HCT116 (cell line): ENCODE data around the gene RILPL2.

Experiments used
- CTCF ChIP-seq, 3 experiments: fragments of 200-600 bp in 1 of 3; sonication (generic) in 1 of 3; IDR thresholded peaks in 2 of 3; conservative IDR thresholded peaks in 1 of 3; 2 replicates each; pipeline ENCODE4 v1.5.1; 2012 to 2017; ENCODE audit warnings: low read depth in 2 of 3, low read length in 2 of 3, antibody characterized with exemption in 1 of 3, borderline replicate concordance in 1 of 3, control low read depth in 1 of 3, mild to moderate bottlenecking in 1 of 3, mixed read lengths in 1 of 3, mixed run types in 1 of 3, moderate library complexity in 1 of 3; ENCODE audit not compliant: insufficient read depth in 1 of 3
- MAX ChIP-seq: IDR thresholded peaks from 2 replicates; pipeline ENCODE4 v1.6.1; 2012
- POLR2A ChIP-seq: IDR thresholded peaks from 2 replicates; pipeline ENCODE4 v1.7.0; 2011; ENCODE audit warnings: borderline replicate concordance; ENCODE audit not compliant: insufficient read depth, insufficient read length; ENCODE audit errors: extremely low read depth
- POLR2AphosphoS5 ChIP-seq: IDR thresholded peaks from 2 replicates; pipeline ENCODE4 v1.6.1; 2011; ENCODE audit warnings: mild to moderate bottlenecking, low read depth, low read length, moderate library complexity
- SP1 ChIP-seq: IDR thresholded peaks from 2 replicates; pipeline ENCODE4 v1.6.1; 2012; ENCODE audit warnings: low read depth
- TCF7L2 ChIP-seq: IDR thresholded peaks from 2 replicates; pipeline ENCODE4 v1.7.0; 2011; ENCODE audit warnings: borderline replicate concordance, inconsistent platforms; ENCODE audit not compliant: insufficient read depth, insufficient read length; ENCODE audit errors: extremely low read depth
- ZBTB33 ChIP-seq: IDR thresholded peaks from 2 replicates; pipeline ENCODE4 v1.6.1; 2011; ENCODE audit warnings: mild to moderate bottlenecking, low read length, moderate library complexity; ENCODE audit not compliant: insufficient replicate concordance; ENCODE audit errors: extremely low read depth
- TF ChIP-seq, protein P1 (sequence below): IDR thresholded peaks from 2 replicates; pipeline ENCODE4 v1.6.1; 2012; ENCODE audit warnings: low read depth

GRCh38 chr12:123396954-123397353, 39.5 kb downstream of the RILPL2 start:
- TF ChIP-seq POLR2AphosphoS5, result no peak
- TF ChIP-seq POLR2A, result no peak
- no peak for TF ChIP-seq CTCF (IDR thresholded peaks at IDR 0.05 in 2 of 3, conservative IDR thresholded peaks at IDR 0.05 in 1 of 3; ENCODE audit: borderline replicate concordance in 1 of 3, insufficient read depth in 1 of 3, low read depth in 2 of 3, low read length in 2 of 3)
- no peak for TF ChIP-seq MAX
- TF ChIP-seq, protein P1, sequence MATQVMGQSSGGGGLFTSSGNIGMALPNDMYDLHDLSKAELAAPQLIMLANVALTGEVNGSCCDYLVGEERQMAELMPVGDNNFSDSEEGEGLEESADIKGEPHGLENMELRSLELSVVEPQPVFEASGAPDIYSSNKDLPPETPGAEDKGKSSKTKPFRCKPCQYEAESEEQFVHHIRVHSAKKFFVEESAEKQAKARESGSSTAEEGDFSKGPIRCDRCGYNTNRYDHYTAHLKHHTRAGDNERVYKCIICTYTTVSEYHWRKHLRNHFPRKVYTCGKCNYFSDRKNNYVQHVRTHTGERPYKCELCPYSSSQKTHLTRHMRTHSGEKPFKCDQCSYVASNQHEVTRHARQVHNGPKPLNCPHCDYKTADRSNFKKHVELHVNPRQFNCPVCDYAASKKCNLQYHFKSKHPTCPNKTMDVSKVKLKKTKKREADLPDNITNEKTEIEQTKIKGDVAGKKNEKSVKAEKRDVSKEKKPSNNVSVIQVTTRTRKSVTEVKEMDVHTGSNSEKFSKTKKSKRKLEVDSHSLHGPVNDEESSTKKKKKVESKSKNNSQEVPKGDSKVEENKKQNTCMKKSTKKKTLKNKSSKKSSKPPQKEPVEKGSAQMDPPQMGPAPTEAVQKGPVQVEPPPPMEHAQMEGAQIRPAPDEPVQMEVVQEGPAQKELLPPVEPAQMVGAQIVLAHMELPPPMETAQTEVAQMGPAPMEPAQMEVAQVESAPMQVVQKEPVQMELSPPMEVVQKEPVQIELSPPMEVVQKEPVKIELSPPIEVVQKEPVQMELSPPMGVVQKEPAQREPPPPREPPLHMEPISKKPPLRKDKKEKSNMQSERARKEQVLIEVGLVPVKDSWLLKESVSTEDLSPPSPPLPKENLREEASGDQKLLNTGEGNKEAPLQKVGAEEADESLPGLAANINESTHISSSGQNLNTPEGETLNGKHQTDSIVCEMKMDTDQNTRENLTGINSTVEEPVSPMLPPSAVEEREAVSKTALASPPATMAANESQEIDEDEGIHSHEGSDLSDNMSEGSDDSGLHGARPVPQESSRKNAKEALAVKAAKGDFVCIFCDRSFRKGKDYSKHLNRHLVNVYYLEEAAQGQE, result no peak
- no peak for TF ChIP-seq ZBTB33
- TF ChIP-seq SP1, result no peak
- no peak for TF ChIP-seq TCF7L2
